Motor neuron (in vitro differentiated cells): ENCODE results near the gene SYVN1. TPM values are rescaled to one million over a fixed set of nuclear protein-coding genes. Genes with fewer than 3 reads are reported as not detected.

ENCODE experiments used
- ATAC-seq, 8 experiments: fragments of 200-7000 bp; cut with Tn5 transposase; replicated peaks in 6 of 8; 2 replicates each; pipeline ENCODE4 v1.8.0; 2021; ENCODE audit warnings: mild to moderate bottlenecking in 8 of 8, moderate library complexity in 8 of 8
- H3K27ac ChIP-seq, 2 donors: fragments of 250-450 bp; sonication (Bioruptor Pico); 2 replicates each; pipeline ENCODE4 v1.9.0; 2021; ENCODE audit warnings: antibody characterized with exemption in 2 of 2, mild to moderate bottlenecking in 2 of 2, moderate library complexity in 1 of 2
- H3K4me1 ChIP-seq, 2 donors: fragments of 250-450 bp; sonication (Bioruptor Pico); replicated peaks in 1 of 2; 2 replicates each; pipeline ENCODE4 v1.6.1; 2021; ENCODE audit warnings: antibody characterized with exemption in 2 of 2, mild to moderate bottlenecking in 2 of 2, moderate library complexity in 1 of 2
- H3K4me3 ChIP-seq, 5 donors: fragments of 250-450 bp; sonication (Bioruptor Pico); 2 replicates each; pipeline ENCODE4 v1.9.0; 2021; ENCODE audit warnings: antibody characterized with exemption in 5 of 5, mild to moderate bottlenecking in 5 of 5, moderate library complexity in 4 of 5
- WGBS, 10 experiments: fragments of 450-650 bp; shearing (Covaris generic); methylation state at CpG; one replicate each; pipeline ENCODE4 v1.0.0; 2022; 5-methylcytosine and 5-hydroxymethylcytosine counted together
- in situ Hi-C, 9 experiments: fragments of 400-800 bp; cut with MboI; loops; one replicate each; pipeline ENCODE4 v1.15.0; 2021; ENCODE audit warnings: low sequenced_read_pairs in 9 of 9, low pct_unique_long_range_greater_than_20kb in 2 of 9; ENCODE audit not compliant: unreplicated experiment in 9 of 9
- total RNA-seq, 8 experiments: library from RNA; unstranded; fragments of 300-600 nt; gene quantifications; 2 replicates each; pipeline versions ENCODE4 v1.2.3 to v1.2.4, GENCODE V29; 2022

SYVN1 gene
- total RNA-seq, 8 experiments from 2014 or later, result 11.0 to 26.5 (median 18.1) TPM

- H3K4me3 ChIP-seq, result no peak overlapping the region
- H3K4me1 ChIP-seq, result peaks cover 6% of the 10 kb centered on the region in 2 donors
- ATAC-seq, result no peak
- H3K27ac ChIP-seq, result no peak overlapping the region
- in situ Hi-C loops, result no loop called here
- WGBS, 10 experiments, result 40 to 100% (median 86%) methylated on average over 1 to 7 of the region's 13 CpGs; no CpG with 5 or more reads in 6 of the 10 experiments
Observed at GRCh38 chr11:65129649-65130441, 4.5 kb downstream of the SYVN1 start.

- ATAC-seq, result peak in 4 of 8 experiments; percentile 6 to 21 (median 14)
- no peak overlapping the region for H3K27ac ChIP-seq
- in situ Hi-C loops, result no loop called here
- 60 to 95% (median 80%) methylated on average over 1 to 7 of the region's 15 CpGs; no CpG with 5 or more reads in 5 of the 10 experiments for WGBS, 10 experiments
- no peak overlapping the region for H3K4me3 ChIP-seq
- H3K4me1 ChIP-seq, result peaks cover 6% of the 10 kb centered on the region in 2 donors
Observed at GRCh38 chr11:65128182-65129145, 5.9 kb downstream of the SYVN1 start.

GRCh38 chr11:65127473-65128181, 6.7 kb downstream of the SYVN1 start:
- ATAC-seq, result peak in 4 of 8 experiments; percentile 6 to 13 (median 9)
- in situ Hi-C loops, result no loop called here
- WGBS, 10 experiments, result 60 to 100% (median 79%) methylated on average over 1 to 5 of the region's 12 CpGs; no CpG with 5 or more reads in 6 of the 10 experiments
- Histone ChIP-seq H3K4me3 (no peak overlapping the region), H3K27ac (no peak overlapping the region), H3K4me1 (peaks cover 7% of the 10 kb centered on the region in 2 donors)

- H3K4me1 ChIP-seq, result peaks cover 7% of the 10 kb centered on the region in 2 donors
- in situ Hi-C loops, result no loop called here
- no peak overlapping the region for H3K27ac ChIP-seq
- H3K4me3 ChIP-seq, result no peak overlapping the region
- ATAC-seq, result no peak
- 34 to 100% (median 91%) methylated on average over 1 to 5 of the region's 6 CpGs; no CpG with 5 or more reads in 2 of the 10 experiments for WGBS, 10 experiments
Observed at GRCh38 chr11:65126624-65127274, 7.6 kb downstream of the SYVN1 start.

- 40 to 100% (median 90%) methylated on average over 1 to 5 of the region's 12 CpGs; no CpG with 5 or more reads in 3 of the 10 experiments for WGBS, 10 experiments
Observed at GRCh38 chr11:65125197-65126056, 8.9 kb downstream of the SYVN1 start.

GRCh38 chr11:65124480-65125196, 9.7 kb downstream of the SYVN1 start:
- H3K4me3 ChIP-seq, result no peak overlapping the region
- peaks cover 11 to 12% of the 10 kb centered on the region in 2 donors for H3K4me1 ChIP-seq
- in situ Hi-C loops, result no loop called here
- no peak overlapping the region for H3K27ac ChIP-seq
- no peak for ATAC-seq
- WGBS, 10 experiments, result 57 to 100% (median 95%) methylated on average over 1 to 3 of the region's 5 CpGs; no CpG with 5 or more reads in 4 of the 10 experiments

More at GRCh38 chr11:65125197-65126056, 8.9 kb downstream of the SYVN1 start:
- in situ Hi-C loops, result no loop called here
- Histone ChIP-seq H3K4me3 (no peak overlapping the region), H3K4me1 (peaks cover 11 to 12% of the 10 kb centered on the region in 2 donors), H3K27ac (no peak overlapping the region)
- no peak for ATAC-seq

- peak; percentile 63 to 83 (median 80) for ATAC-seq
- peaks cover 11 to 16% of the 10 kb centered on the region in 2 donors for H3K4me1 ChIP-seq
- in situ Hi-C loops, result no loop called here
Observed at GRCh38 chr11:65121865-65122696, 12.2 kb downstream of the SYVN1 start, which contains the start of the genes FAU and MRPL49. Gene FAU, minus strand, starts transcription at chr11:65122134. Its CDS starts 321 bp downstream, at chr11:65121813. Gene MRPL49, plus strand, starts transcription at chr11:65122321. Its CDS starts 26 bp downstream, at chr11:65122347.

GRCh38 chr11:65121447-65121864, 12.9 kb downstream of the SYVN1 start:
- ATAC-seq, result peak in 2 of 8 experiments; percentile 0 to 1
- Histone ChIP-seq H3K4me1 (peaks cover 13 to 18% of the 10 kb centered on the region in 2 donors), H3K4me3 (peak overlapping the region; percentile 56 to 94 (median 77)), H3K27ac (peak overlapping the region; percentile 74 to 90)
- in situ Hi-C loops, result no loop called here
- WGBS, 10 experiments, result 0 to 20% (median 3%) methylated on average over 1 to 17 of the region's 22 CpGs; no CpG with 5 or more reads in 4 of the 10 experiments

More at GRCh38 chr11:65121865-65122696, 12.2 kb downstream of the SYVN1 start, which contains the start of the genes FAU and MRPL49:
- peak within 1 kb of the TSS; percentile 56 to 94 (median 77) for H3K4me3 ChIP-seq
- 0 to 3% (median 1%) methylated on average over 1 to 42 of the region's 64 CpGs; no CpG with 5 or more reads in 1 of the 10 experiments for WGBS, 10 experiments
- peak within 1 kb of the TSS; percentile 84 to 90 for H3K27ac ChIP-seq

- no peak overlapping the region for H3K27ac ChIP-seq
- H3K4me1 ChIP-seq, result peaks cover 18 to 21% of the 10 kb centered on the region in 2 donors
- in situ Hi-C loops, result no loop called here
- H3K4me3 ChIP-seq, result peak overlapping the region; percentile 56 to 94 (median 77)
- 29 to 89% (median 64%) methylated on average over 1 to 3 of the region's 3 CpGs; no CpG with 5 or more reads in 7 of the 10 experiments for WGBS, 10 experiments
- no peak for ATAC-seq
Observed at GRCh38 chr11:65120831-65121230, 13.5 kb downstream of the SYVN1 start.

- no peak overlapping the region for H3K4me3 ChIP-seq
- in situ Hi-C loops, result no loop called here
- ATAC-seq, result no peak
- peaks cover 18 to 21% of the 10 kb centered on the region in 2 donors for H3K4me1 ChIP-seq
- H3K27ac ChIP-seq, result no peak overlapping the region
Observed at GRCh38 chr11:65119670-65119995, 14.7 kb downstream of the SYVN1 start.
